Neuronal stem cell (in vitro differentiated cells): Measurements from ENCODE around the gene VPREB3.

ENCODE experiments used
- DNase-seq: peaks from one replicate; pipeline ENCODE4 v3.0.0-alpha.2; 2013; ENCODE audit warnings: low spot score
- H2AFZ ChIP-seq: one replicate; pipeline ENCODE4 v1.6.1; 2013; ENCODE audit warnings: mild to moderate bottlenecking, low read length, inconsistent platforms
- H2AK5ac ChIP-seq: 2 replicates; pipeline ENCODE4 v1.6.1; 2013; ENCODE audit warnings: low read depth, mild to moderate bottlenecking, inconsistent platforms, low read length, moderate library complexity, mixed read lengths
- H2BK120ac ChIP-seq: 2 replicates; pipeline ENCODE4 v1.6.1; 2013; ENCODE audit warnings: low read depth, mild to moderate bottlenecking, inconsistent platforms, low read length, moderate library complexity, mixed read lengths
- H2BK12ac ChIP-seq: one replicate; pipeline ENCODE4 v1.6.1; 2013; ENCODE audit warnings: low read length, inconsistent platforms
- H2BK15ac ChIP-seq: 2 replicates; pipeline ENCODE4 v1.6.1; 2013; ENCODE audit warnings: mild to moderate bottlenecking, low read length, inconsistent platforms, mixed read lengths
- H2BK5ac ChIP-seq: one replicate; pipeline ENCODE4 v1.6.1; 2013; ENCODE audit warnings: inconsistent platforms, mild to moderate bottlenecking, low read length, moderate library complexity
- H3K14ac ChIP-seq: one replicate; pipeline ENCODE4 v1.6.1; 2013; ENCODE audit warnings: low read length, inconsistent platforms
- H3K18ac ChIP-seq: 2 replicates; pipeline ENCODE4 v1.6.1; 2013; ENCODE audit warnings: low read length, inconsistent platforms
- H3K23ac ChIP-seq: 2 replicates; pipeline ENCODE4 v1.6.1; 2013; ENCODE audit warnings: low read depth, mild to moderate bottlenecking, mixed read lengths, low read length, inconsistent platforms; ENCODE audit not compliant: poor library complexity
- H3K27ac ChIP-seq: replicated peaks from 3 replicates; pipeline ENCODE4 v1.5.1; 2013; ENCODE audit warnings: low read length, inconsistent platforms
- H3K27me3 ChIP-seq, 3 experiments: 2 replicates each; pipeline ENCODE4 v1.6.1; 2013; ENCODE audit warnings: low read length in 3 of 3, mild to moderate bottlenecking in 2 of 3, inconsistent platforms in 1 of 3, low read depth in 1 of 3, mixed read lengths in 1 of 3, moderate library complexity in 1 of 3; ENCODE audit not compliant: control insufficient read depth in 3 of 3, insufficient read depth in 3 of 3
- H3K36me3 ChIP-seq, 2 donors: replicated peaks in 1 of 2; 2 replicates each; pipeline ENCODE4 v1.6.1; 2013; ENCODE audit warnings: low read length in 2 of 2; ENCODE audit not compliant: control insufficient read depth in 2 of 2, insufficient read depth in 2 of 2
- H3K4ac ChIP-seq: 2 replicates; pipeline ENCODE4 v1.6.1; 2013; ENCODE audit warnings: inconsistent platforms, mild to moderate bottlenecking, low read length, moderate library complexity
- H3K4me1 ChIP-seq, 2 donors: 1 replicate in 1 of 2; 2 replicates in 1 of 2; pipeline ENCODE4 v1.6.1; 2013; ENCODE audit warnings: low read length in 2 of 2, low read depth in 1 of 2; ENCODE audit not compliant: control insufficient read depth in 2 of 2, insufficient read depth in 1 of 2
- H3K4me2 ChIP-seq: one replicate; pipeline ENCODE4 v1.6.1; 2013; ENCODE audit warnings: mild to moderate bottlenecking, low read length, inconsistent platforms; ENCODE audit not compliant: insufficient read depth, poor library complexity, severe bottlenecking
- H3K4me3 ChIP-seq, 2 donors: 2 replicates each; pipeline ENCODE4 v1.5.1; 2013; ENCODE audit warnings: low read length in 2 of 2, mild to moderate bottlenecking in 2 of 2, inconsistent platforms in 1 of 2, moderate library complexity in 1 of 2
- H3K79me1 ChIP-seq: one replicate; pipeline ENCODE4 v1.6.1; 2013; ENCODE audit warnings: low read depth, mild to moderate bottlenecking, inconsistent platforms, low read length, moderate library complexity
- H3K9ac ChIP-seq: one replicate; pipeline ENCODE4 v1.6.1; 2013; ENCODE audit warnings: mild to moderate bottlenecking, low read depth, low read length, inconsistent platforms; ENCODE audit not compliant: poor library complexity
- H3K9me3 ChIP-seq, 2 donors: replicated peaks in 1 of 2; 2 replicates each; pipeline versions ENCODE3 to v1.6.1; 2013; ENCODE audit warnings: low read length in 2 of 2, mild to moderate bottlenecking in 2 of 2, inconsistent platforms in 1 of 2, low read depth in 1 of 2, mixed read lengths in 1 of 2, moderate library complexity in 1 of 2; ENCODE audit not compliant: control insufficient read depth in 2 of 2, insufficient read depth in 1 of 2
- H4K8ac ChIP-seq: one replicate; pipeline ENCODE4 v1.6.1; 2013; ENCODE audit warnings: low read depth, mild to moderate bottlenecking, inconsistent platforms, low read length, moderate library complexity
- H4K91ac ChIP-seq: one replicate; pipeline ENCODE4 v1.6.1; 2013; ENCODE audit warnings: low read length, low read depth, mild to moderate bottlenecking, inconsistent platforms; ENCODE audit not compliant: poor library complexity
- WGBS, 2 donors: extraction: QIAGEN DNeasy Blood & Tissue Kit; methylation state at CpG; one replicate each; pipeline ENCODE4 v1.1.7; 2013; ENCODE audit warnings: missing lambda C conversion rate in 2 of 2, mixed read lengths in 1 of 2; ENCODE audit not compliant: insufficient read length in 2 of 2, insufficient replicate concordance in 1 of 2; ENCODE audit errors: extremely low coverage in 2 of 2; 5-methylcytosine and 5-hydroxymethylcytosine counted together

Gene VPREB3

DNA sequence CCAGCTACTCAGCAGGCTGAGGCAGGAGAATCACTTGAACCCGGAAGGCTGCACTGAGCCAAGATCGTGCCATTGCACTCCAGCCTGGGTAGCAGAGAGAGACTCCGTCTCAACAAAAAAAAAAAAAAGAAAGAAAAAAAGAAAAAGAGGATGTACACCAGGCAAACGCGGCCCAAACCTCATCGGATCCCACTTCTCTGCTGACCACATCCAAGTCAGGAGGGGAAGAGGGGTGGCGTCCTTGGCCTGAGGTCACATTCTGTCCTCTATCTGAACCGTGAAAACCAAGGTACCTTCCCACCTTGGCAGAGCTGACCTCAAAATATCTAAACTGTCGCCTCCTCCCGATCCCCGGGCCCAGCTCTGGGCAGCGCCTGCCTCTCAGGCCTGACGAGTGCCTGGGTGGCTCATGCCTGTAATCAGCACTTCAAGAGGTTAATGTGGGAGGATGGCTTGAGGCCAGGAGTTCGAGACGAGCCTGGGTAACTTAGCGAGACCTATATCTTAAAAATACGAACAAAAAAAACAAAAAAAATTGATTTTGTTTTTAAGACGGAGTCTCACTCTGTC lies 38.3 kb downstream of the VPREB3 start:
- no peak for DNase-seq
- Histone ChIP-seq H3K79me1 (peaks cover 9% of the 10 kb centered on the region), H2BK5ac (no peak overlapping the region), H3K18ac (no peak overlapping the region), H3K4me1 (peaks cover 0 to 2% of the 10 kb centered on the region in 2 donors), H3K4me2 (peak overlapping the region; percentile 77), H3K4me3 (peak overlapping the region in 1 of 2 donors; percentile 77), H2AK5ac (no peak overlapping the region), H3K14ac (no peak overlapping the region), H2BK15ac (no peak overlapping the region), H2BK120ac (no peak overlapping the region), H4K8ac (no peak overlapping the region), H3K23ac (no peak overlapping the region), H4K91ac (no peak overlapping the region), H3K27me3 (no peaks in the 10 kb centered on the region), H3K36me3 (peaks cover 11 to 45% of the 10 kb centered on the region in 2 donors), H3K9ac (no peak overlapping the region), H3K9me3 (no peaks in the 10 kb centered on the region), H3K27ac (no peak overlapping the region), H2AFZ (no peak overlapping the region), H2BK12ac (no peak overlapping the region), H3K4ac (no peak overlapping the region)
- WGBS, 2 donors = no CpG with 5 or more reads among the region's 18 CpGs

DNA sequence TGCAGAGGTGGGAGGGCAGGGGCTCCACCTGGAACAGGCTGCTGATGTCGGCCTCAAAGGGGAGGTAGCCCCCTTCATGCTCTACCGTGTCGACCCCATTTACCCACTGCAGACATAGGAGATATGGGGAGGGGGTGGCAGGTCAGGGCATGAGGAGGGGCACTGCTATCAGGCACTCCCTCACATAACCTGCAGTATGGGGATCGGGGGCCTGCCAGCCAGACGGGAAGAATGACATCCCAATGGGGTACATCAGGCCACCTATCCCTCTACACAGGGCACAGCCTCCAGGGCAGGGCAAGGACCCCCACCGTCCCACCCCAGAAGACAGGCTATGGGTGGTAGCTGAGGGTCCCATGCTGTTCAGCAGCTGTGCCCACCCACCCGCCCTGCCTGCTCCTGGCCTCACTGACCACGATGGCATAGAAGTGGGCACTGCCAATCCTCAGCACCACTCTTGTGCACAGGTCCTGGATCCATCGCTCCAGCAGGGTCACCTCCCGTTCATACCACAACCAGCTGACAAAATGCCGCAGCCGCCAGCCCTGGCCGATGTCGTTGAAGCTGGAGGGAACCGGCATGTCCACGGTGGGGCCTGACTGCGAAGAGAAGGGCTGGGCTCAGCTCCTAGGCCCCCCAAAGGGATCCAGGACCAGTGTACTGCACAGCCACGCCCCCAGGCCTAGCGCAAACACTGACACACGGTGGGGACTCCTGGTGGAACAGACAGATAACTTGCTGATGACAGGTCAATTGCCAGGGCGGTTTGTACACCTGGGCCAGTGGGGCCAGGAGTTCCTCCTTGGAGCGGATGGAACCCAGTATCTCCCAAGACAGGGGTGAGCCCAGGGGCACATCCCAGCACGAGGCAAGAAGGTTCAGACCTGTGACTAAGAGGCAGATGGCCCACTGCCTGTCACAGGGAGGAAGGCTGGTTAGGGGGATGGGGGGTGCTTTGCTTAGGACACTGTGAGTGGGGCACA lies 39.3 kb downstream of the VPREB3 start:
- H3K14ac ChIP-seq = no peak overlapping the region
- H2BK12ac ChIP-seq = no peak overlapping the region
- no peaks in the 10 kb centered on the region for H3K9me3 ChIP-seq
- H4K8ac ChIP-seq = no peak overlapping the region
- no peak overlapping the region for H3K18ac ChIP-seq
- H3K4me2 ChIP-seq = no peak overlapping the region
- peaks cover 0 to 2% of the 10 kb centered on the region in 2 donors for H3K4me1 ChIP-seq
- no peaks in the 10 kb centered on the region for H3K27me3 ChIP-seq
- no peak overlapping the region for H4K91ac ChIP-seq
- no peak for DNase-seq
- no peak overlapping the region for H3K4ac ChIP-seq
- H3K9ac ChIP-seq = peak overlapping the region; percentile 38
- no peak overlapping the region for H2AK5ac ChIP-seq
- no peak overlapping the region for H3K27ac ChIP-seq
- H2BK120ac ChIP-seq = no peak overlapping the region
- peaks cover 9% of the 10 kb centered on the region for H3K79me1 ChIP-seq
- H3K23ac ChIP-seq = peak overlapping the region; percentile 39
- no peak overlapping the region for H2BK15ac ChIP-seq
- no CpG with 5 or more reads among the region's 23 CpGs for WGBS, 2 donors
- H3K36me3 ChIP-seq = peaks cover 13 to 55% of the 10 kb centered on the region in 2 donors
- no peak overlapping the region for H3K4me3 ChIP-seq
- H2AFZ ChIP-seq = no peak overlapping the region
- no peak overlapping the region for H2BK5ac ChIP-seq

DNA sequence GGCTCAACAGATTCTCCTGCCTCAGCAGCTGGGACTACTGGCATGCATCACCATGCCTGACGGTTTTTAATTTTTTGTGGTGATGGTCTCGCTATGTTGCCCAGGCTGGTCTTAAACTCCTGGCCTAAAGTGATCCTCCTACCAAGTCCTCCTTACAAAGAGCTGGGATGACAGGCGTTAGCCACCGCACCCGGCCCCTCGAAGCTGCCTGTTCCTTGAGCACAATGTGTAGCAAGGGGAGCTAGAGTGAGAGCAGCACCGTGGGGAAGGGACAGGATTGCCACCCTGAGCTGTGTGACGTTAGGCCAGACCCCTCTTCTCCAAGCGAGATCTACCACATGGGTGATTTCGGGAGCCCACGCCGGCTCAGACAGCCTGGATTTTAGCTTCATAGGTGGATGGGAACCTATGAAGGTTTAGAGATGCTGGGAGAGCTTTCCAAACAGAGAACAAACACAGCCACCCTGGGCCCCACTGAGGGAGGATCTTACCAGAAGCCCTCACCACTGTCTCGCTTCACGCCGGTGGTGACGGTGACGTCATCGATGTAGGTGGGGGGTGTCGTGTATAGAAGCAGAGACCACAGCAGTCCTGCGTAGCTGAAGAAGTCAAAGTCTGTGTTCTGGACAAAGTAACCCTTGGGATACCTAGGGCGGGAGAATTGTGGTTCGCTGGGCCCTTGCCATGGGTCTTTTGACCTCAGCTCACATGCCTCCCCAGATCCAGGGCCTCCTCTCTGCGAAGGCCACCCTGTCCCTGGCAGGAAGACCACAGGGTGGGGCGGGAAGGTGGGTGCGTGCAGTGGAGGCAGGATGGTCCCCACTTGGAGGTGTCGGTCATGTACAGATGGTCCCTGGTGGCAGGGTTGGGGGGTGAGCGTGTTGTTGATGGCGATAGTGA lies 40.3 kb downstream of the VPREB3 start:
- DNase-seq = no peak
- no peak overlapping the region for H2AFZ ChIP-seq
- H3K27ac ChIP-seq = no peak overlapping the region
- H3K4me2 ChIP-seq = no peak overlapping the region
- H3K23ac ChIP-seq = no peak overlapping the region
- no peak overlapping the region for H2AK5ac ChIP-seq
- H3K4me3 ChIP-seq = no peak overlapping the region
- no peak overlapping the region for H4K8ac ChIP-seq
- peaks cover 18 to 64% of the 10 kb centered on the region in 2 donors for H3K36me3 ChIP-seq
- no peak overlapping the region for H2BK15ac ChIP-seq
- no peak overlapping the region for H3K14ac ChIP-seq
- WGBS, 2 donors = no CpG with 5 or more reads among the region's 28 CpGs
- H3K9ac ChIP-seq = no peak overlapping the region
- H3K18ac ChIP-seq = no peak overlapping the region
- H3K27me3 ChIP-seq = no peaks in the 10 kb centered on the region
- no peak overlapping the region for H2BK120ac ChIP-seq
- H3K79me1 ChIP-seq = peaks cover 9% of the 10 kb centered on the region
- no peak overlapping the region for H2BK5ac ChIP-seq
- H4K91ac ChIP-seq = no peak overlapping the region
- peak overlapping the region; percentile 46 for H2BK12ac ChIP-seq
- no peak overlapping the region for H3K4ac ChIP-seq
- H3K9me3 ChIP-seq = no peaks in the 10 kb centered on the region
- peaks cover 0 to 2% of the 10 kb centered on the region in 2 donors for H3K4me1 ChIP-seq
